Natural killer cell (primary cell): ENCODE data around the gene FCRLA. TPM values are rescaled to one million over a fixed set of nuclear protein-coding genes. Genes with fewer than 3 reads are reported as not detected.
"Not testable (repeated sequence)": the region's sequence is repeated elsewhere in the genome, so short reads cannot be mapped to it uniquely, and the experiment has no call there.

ENCODE experiments used
- ATAC-seq, 3 donors: fragments of 150-1000 bp in 2 of 3; fragments of 200-7000 bp in 1 of 3; cut with Tn5 transposase; 1 replicate in 1 of 3; 2 replicates in 2 of 3; pipeline ENCODE4 v1.10.0; 2021; ENCODE audit warnings: mild to moderate bottlenecking in 2 of 3, moderate library complexity in 2 of 3
- DNase-seq, 2 donors: peaks; one replicate each; pipeline versions ENCODE4 v3.0.0 to v3.0.0-alpha.2; 2013 to 2021; ENCODE audit warnings: mixed read lengths in 1 of 2
- H3K27ac ChIP-seq: one replicate; pipeline ENCODE4 v1.5.1; 2013; ENCODE audit warnings: mild to moderate bottlenecking, low read length
- H3K27me3 ChIP-seq: one replicate; pipeline ENCODE4 v1.6.1; 2013; ENCODE audit warnings: low read length; ENCODE audit not compliant: control insufficient read depth, insufficient read depth
- H3K36me3 ChIP-seq: one replicate; pipeline ENCODE4 v1.6.1; 2013; ENCODE audit warnings: low read length; ENCODE audit not compliant: control insufficient read depth, insufficient read depth
- H3K4me1 ChIP-seq: one replicate; pipeline ENCODE4 v1.6.1; 2013; ENCODE audit warnings: low read length; ENCODE audit not compliant: control insufficient read depth, insufficient read depth
- H3K4me3 ChIP-seq: one replicate; pipeline ENCODE4 v1.5.1; 2013; ENCODE audit warnings: low read length
- H3K9me3 ChIP-seq: one replicate; pipeline ENCODE4 v1.6.1; 2013; ENCODE audit warnings: low read length; ENCODE audit not compliant: control insufficient read depth, insufficient read depth
- H3K27ac Mint-ChIP-seq, 2 donors: one replicate each; pipeline ENCODE4 v1.8.0; 2022; ENCODE audit warnings: mild to moderate bottlenecking in 2 of 2, mixed read lengths in 2 of 2, moderate library complexity in 1 of 2
- H3K27me3 Mint-ChIP-seq, 2 donors: one replicate each; pipeline ENCODE4 v1.8.0; 2022; ENCODE audit warnings: low read depth in 2 of 2, mixed read lengths in 2 of 2
- H3K36me3 Mint-ChIP-seq: one replicate; pipeline ENCODE4 v1.8.0; 2022; ENCODE audit warnings: mixed read lengths
- H3K4me1 Mint-ChIP-seq, 2 donors: one replicate each; pipeline ENCODE4 v1.8.0; 2022; ENCODE audit warnings: mixed read lengths in 2 of 2
- H3K4me3 Mint-ChIP-seq: one replicate; pipeline ENCODE4 v1.8.0; 2022; ENCODE audit warnings: mild to moderate bottlenecking, moderate library complexity, mixed read lengths
- H3K9me3 Mint-ChIP-seq, 2 donors: one replicate each; pipeline ENCODE4 v1.8.0; 2022; ENCODE audit warnings: mixed read lengths in 2 of 2
- WGBS: methylation state at CpG from one replicate; pipeline ENCODE4 v1.1.7; 2013; ENCODE audit warnings: missing lambda C conversion rate; ENCODE audit not compliant: insufficient coverage; 5-methylcytosine and 5-hydroxymethylcytosine counted together
- intact Hi-C: fragments of 100-400 bp; cut with micrococcal nuclease; formaldehyde crosslinking; loops from one replicate; pipeline ENCODE4 v1.14.2; 2022
- total RNA-seq, 4 donors: library from RNA; stranded (reverse); fragments of 120-200 nt in 1 of 4; gene quantifications; one replicate each; pipeline versions ENCODE4 v1.2.3 to v1.2.4, GENCODE V29; 2013 to 2022
- TF ChIP-seq, protein P1 (sequence below): fragments of 200-600 bp; IDR thresholded peaks from one replicate; pipeline ENCODE4 v1.8.0; 2022; ENCODE audit warnings: antibody characterized with exemption

FCRLA gene
- total RNA-seq, 3 donors from 2014 or later (not counting 1 experiment from before 2014, with no cell fraction given): 0.41 to 0.90 (median 0.80) TPM

- DNase-seq, H3K27me3 ChIP-seq, H3K36me3 Mint-ChIP-seq, H3K4me3 ChIP-seq, H3K27ac Mint-ChIP-seq, H3K4me1 Mint-ChIP-seq, H3K36me3 ChIP-seq, H3K4me1 ChIP-seq, H3K4me3 Mint-ChIP-seq, intact Hi-C loops, H3K27me3 Mint-ChIP-seq, H3K9me3 ChIP-seq, ATAC-seq, H3K9me3 Mint-ChIP-seq, H3K27ac ChIP-seq: not testable (repeated sequence)
- WGBS: 84% methylated on average over 9 of the region's 15 CpGs
Observed at GRCh38 chr1:161671045-161672020, 35.7 kb upstream of the FCRLA start.

DNA sequence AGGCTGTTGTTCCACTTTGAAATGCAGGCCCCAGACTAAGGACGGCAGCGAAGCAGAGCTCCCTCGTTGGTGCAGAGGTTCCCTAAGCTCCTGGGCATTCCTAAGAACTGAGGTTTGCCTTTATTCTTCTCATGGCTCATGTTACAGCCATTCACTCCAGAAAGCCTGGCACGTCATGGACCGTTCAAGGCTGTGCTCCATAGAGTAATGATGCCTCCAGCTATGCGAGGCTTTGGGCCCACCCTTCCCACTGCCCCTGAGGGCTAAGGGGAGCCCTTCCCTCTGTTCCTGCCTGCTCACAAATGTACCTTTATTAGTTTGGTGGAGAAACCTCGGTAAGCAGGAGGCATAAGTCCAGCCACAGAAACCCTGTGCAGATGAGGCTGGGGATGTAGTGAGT lies 33.6 kb upstream of the FCRLA start:
- intact Hi-C loops, H3K4me1 Mint-ChIP-seq, H3K9me3 Mint-ChIP-seq, H3K27ac Mint-ChIP-seq, H3K4me3 Mint-ChIP-seq, H3K9me3 ChIP-seq, H3K4me1 ChIP-seq, H3K27me3 Mint-ChIP-seq, ATAC-seq, H3K27ac ChIP-seq, H3K4me3 ChIP-seq, H3K36me3 ChIP-seq, DNase-seq, H3K27me3 ChIP-seq, H3K36me3 Mint-ChIP-seq: not testable (repeated sequence)
- WGBS: 94% methylated on average over 6 of the region's 7 CpGs

DNA sequence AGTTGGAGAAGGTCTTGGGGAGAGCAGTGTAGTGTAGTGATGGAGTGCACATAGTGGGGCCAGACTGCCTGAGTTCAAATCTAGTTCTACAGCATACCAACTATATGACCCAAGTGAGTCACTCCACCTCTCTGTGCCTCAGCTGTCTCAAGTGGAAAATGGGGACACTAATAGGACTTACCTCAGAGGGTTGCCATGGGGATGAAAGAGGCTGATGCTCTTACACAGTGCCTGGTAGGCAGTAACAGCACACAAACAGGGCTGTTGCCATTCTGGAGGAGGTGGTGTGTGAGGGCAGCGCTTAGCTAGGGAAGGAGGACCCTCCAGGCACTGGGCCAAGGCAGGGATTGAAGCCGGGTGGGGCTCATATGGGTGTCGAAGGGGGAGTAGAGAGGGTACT lies 32.6 kb upstream of the FCRLA start:
- H3K27me3 ChIP-seq, H3K36me3 ChIP-seq, H3K4me3 ChIP-seq, H3K4me1 ChIP-seq, intact Hi-C loops, DNase-seq, H3K4me1 Mint-ChIP-seq, H3K9me3 Mint-ChIP-seq, H3K27me3 Mint-ChIP-seq, H3K27ac Mint-ChIP-seq, H3K4me3 Mint-ChIP-seq, H3K36me3 Mint-ChIP-seq, ATAC-seq, H3K27ac ChIP-seq, H3K9me3 ChIP-seq: not testable (repeated sequence)
- WGBS: no CpG with 5 or more reads among the region's 3 CpGs

- H3K4me1 Mint-ChIP-seq, H3K27ac Mint-ChIP-seq, H3K9me3 Mint-ChIP-seq, H3K36me3 ChIP-seq, H3K36me3 Mint-ChIP-seq, H3K4me3 ChIP-seq, H3K27ac ChIP-seq, H3K9me3 ChIP-seq, H3K27me3 ChIP-seq, intact Hi-C loops, H3K4me1 ChIP-seq, ATAC-seq, DNase-seq, H3K4me3 Mint-ChIP-seq, H3K27me3 Mint-ChIP-seq: not testable (repeated sequence)
- 96% methylated on average over 3 of the region's 3 CpGs for WGBS
Observed at GRCh38 chr1:161674908-161675307, 32.1 kb upstream of the FCRLA start.

- Mint-ChIP-seq H3K4me3 (no peak overlapping the region), H3K36me3 (no peaks in the 10 kb centered on the region)
- WGBS: 100% methylated on average over 2 of the region's 2 CpGs
Observed at GRCh38 chr1:161676441-161676840, 30.6 kb upstream of the FCRLA start.

More at GRCh38 chr1:161676441-161676840, 30.6 kb upstream of the FCRLA start:
- H3K4me1 Mint-ChIP-seq: no peaks in the 10 kb centered on the region
- DNase-seq (no peak), ATAC-seq (no peak)
- H3K9me3 ChIP-seq: no peaks in the 10 kb centered on the region
- H3K4me3 ChIP-seq: no peak overlapping the region
- no peak overlapping the region for H3K27ac Mint-ChIP-seq
- no peaks in the 10 kb centered on the region for H3K27me3 Mint-ChIP-seq
- TF ChIP-seq, protein P1, sequence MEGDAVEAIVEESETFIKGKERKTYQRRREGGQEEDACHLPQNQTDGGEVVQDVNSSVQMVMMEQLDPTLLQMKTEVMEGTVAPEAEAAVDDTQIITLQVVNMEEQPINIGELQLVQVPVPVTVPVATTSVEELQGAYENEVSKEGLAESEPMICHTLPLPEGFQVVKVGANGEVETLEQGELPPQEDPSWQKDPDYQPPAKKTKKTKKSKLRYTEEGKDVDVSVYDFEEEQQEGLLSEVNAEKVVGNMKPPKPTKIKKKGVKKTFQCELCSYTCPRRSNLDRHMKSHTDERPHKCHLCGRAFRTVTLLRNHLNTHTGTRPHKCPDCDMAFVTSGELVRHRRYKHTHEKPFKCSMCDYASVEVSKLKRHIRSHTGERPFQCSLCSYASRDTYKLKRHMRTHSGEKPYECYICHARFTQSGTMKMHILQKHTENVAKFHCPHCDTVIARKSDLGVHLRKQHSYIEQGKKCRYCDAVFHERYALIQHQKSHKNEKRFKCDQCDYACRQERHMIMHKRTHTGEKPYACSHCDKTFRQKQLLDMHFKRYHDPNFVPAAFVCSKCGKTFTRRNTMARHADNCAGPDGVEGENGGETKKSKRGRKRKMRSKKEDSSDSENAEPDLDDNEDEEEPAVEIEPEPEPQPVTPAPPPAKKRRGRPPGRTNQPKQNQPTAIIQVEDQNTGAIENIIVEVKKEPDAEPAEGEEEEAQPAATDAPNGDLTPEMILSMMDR: no peak
- no peaks in the 10 kb centered on the region for H3K36me3 ChIP-seq
- intact Hi-C loops: no loop called here
- no peaks in the 10 kb centered on the region for H3K9me3 Mint-ChIP-seq
- no peak overlapping the region for H3K27ac ChIP-seq
- no peaks in the 10 kb centered on the region for H3K4me1 ChIP-seq
- H3K27me3 ChIP-seq: no peaks in the 10 kb centered on the region
